Aorta (tissue), 5 donors: ENCODE results near the gene MAP3K5. TPM values are rescaled to one million over a fixed set of nuclear protein-coding genes. Genes with fewer than 3 reads are reported as not detected.

Experiments used
- ATAC-seq: fragments of 200-7000 bp; cut with Tn5 transposase; one replicate; pipeline ENCODE4 v1.9.1; 2022; ENCODE audit warnings: moderate library complexity; ENCODE audit not compliant: low FRiP score
- DNase-seq, 2 donors: peaks; one replicate each; pipeline ENCODE4 v3.0.0-alpha.2; 2020
- H3K27ac ChIP-seq, 2 donors: one replicate each; pipeline ENCODE4 v1.5.1; 2013; ENCODE audit warnings: low read length in 2 of 2, mild to moderate bottlenecking in 2 of 2, moderate library complexity in 2 of 2, control low read depth in 1 of 2, inconsistent platforms in 1 of 2, low read depth in 1 of 2
- H3K27me3 ChIP-seq, 2 donors: one replicate each; pipeline ENCODE4 v1.6.1; 2013; ENCODE audit warnings: control low read depth in 1 of 2, low read length in 1 of 2, mild to moderate bottlenecking in 1 of 2, moderate library complexity in 1 of 2; ENCODE audit not compliant: insufficient read depth in 2 of 2, control insufficient read depth in 1 of 2
- H3K36me3 ChIP-seq, 2 donors: one replicate each; pipeline ENCODE4 v1.6.1; 2013; ENCODE audit warnings: control low read depth in 1 of 2, low read length in 1 of 2, mild to moderate bottlenecking in 1 of 2; ENCODE audit not compliant: insufficient read depth in 2 of 2, control insufficient read depth in 1 of 2
- H3K4me1 ChIP-seq, 2 donors: one replicate each; pipeline ENCODE4 v1.6.1; 2013; ENCODE audit warnings: low read length in 2 of 2, control low read depth in 1 of 2, mild to moderate bottlenecking in 1 of 2, moderate library complexity in 1 of 2; ENCODE audit not compliant: insufficient read depth in 2 of 2, control insufficient read depth in 1 of 2
- H3K4me3 ChIP-seq, 2 donors: one replicate each; pipeline ENCODE4 v1.5.1; 2013; ENCODE audit warnings: low read length in 2 of 2, control low read depth in 1 of 2, mild to moderate bottlenecking in 1 of 2
- H3K9me3 ChIP-seq: one replicate; pipeline ENCODE4 v1.6.1; 2013; ENCODE audit warnings: mild to moderate bottlenecking, low read length; ENCODE audit not compliant: control insufficient read depth
- WGBS, 2 donors: extraction: QIAGEN DNeasy Blood & Tissue Kit; methylation state at CpG; one replicate each; pipeline ENCODE4 v1.1.7; 2013; 5-methylcytosine and 5-hydroxymethylcytosine counted together
- intact Hi-C, 2 donors: fragments of 100-400 bp; cut with DNase I; formaldehyde crosslinking; loops; one replicate each; pipeline versions ENCODE4 v1.14.2 to v1.15.0; 2022
- polyA plus RNA-seq, 2 donors: library from polyadenylated mRNA; stranded (reverse); fragments of 200-250 nt; gene quantifications; one replicate each; pipeline ENCODE4 v1.2.3, GENCODE V29; 2013
- total RNA-seq, 2 donors: library from RNA; stranded (reverse); fragmentation: NEBNext Ultra II Directional; extraction: Animal tissue kit (Norgen Biotek cat#: 25700); gene quantifications; one replicate each; pipeline ENCODE4 v1.2.1, GENCODE V29; 2021
- donor health status: healthy with polysubstance abuse.
- donor health status: Bipolar disorder and iron deficiency.
- donor health status: DM: no; HTN: no; CAD: no.
- donor health status: DM: no; HTN: no; CAD: no.
- donor health status: DM: yes; HTN: yes; CAD: no.

MAP3K5 gene
- total and polyA plus RNA-seq, 4 donors = 16.2 to 48.4 (median 35.7) TPM

GRCh38 chr6:136547336-136547735 is 244.9 kb downstream of the MAP3K5 start:
- Histone ChIP-seq H3K4me3 (no peak overlapping the region), H3K36me3 (no peaks in the 10 kb centered on the region), H3K9me3 (no peaks in the 10 kb centered on the region), H3K4me1 (peaks cover 0 to 2% of the 10 kb centered on the region in 2 donors), H3K27me3 (no peaks in the 10 kb centered on the region), H3K27ac (no peak overlapping the region)
- intact Hi-C loops = no loop called here
- DNase-seq = no peak
- WGBS, 2 donors = 33 to 37% methylated on average over 4 of the region's 4 CpGs
- ATAC-seq = no peak

- intact Hi-C loops = no loop called here
- Histone ChIP-seq H3K27ac (no peak overlapping the region), H3K9me3 (no peaks in the 10 kb centered on the region), H3K27me3 (no peaks in the 10 kb centered on the region), H3K4me1 (peaks cover 0 to 2% of the 10 kb centered on the region in 2 donors), H3K36me3 (no peaks in the 10 kb centered on the region), H3K4me3 (no peak overlapping the region)
- DNase-seq = no peak
- no peak for ATAC-seq
- 89 to 100% methylated on average over 1 of the region's 1 CpG for WGBS, 2 donors
Measured at GRCh38 chr6:136546331-136546730, 245.9 kb downstream of the MAP3K5 start.

GRCh38 chr6:136544326-136544725 is 248.0 kb downstream of the MAP3K5 start:
- intact Hi-C loops = no loop called here
- Histone ChIP-seq H3K4me3 (no peak overlapping the region), H3K36me3 (no peaks in the 10 kb centered on the region), H3K4me1 (no peaks in the 10 kb centered on the region), H3K9me3 (no peaks in the 10 kb centered on the region), H3K27me3 (no peaks in the 10 kb centered on the region), H3K27ac (no peak overlapping the region)
- no peak for DNase-seq
- no peak for ATAC-seq
- 65 to 69% methylated on average over 1 of the region's 1 CpG for WGBS, 2 donors

- intact Hi-C loops = no loop called here
- Histone ChIP-seq H3K27me3 (no peaks in the 10 kb centered on the region), H3K4me3 (no peak overlapping the region), H3K36me3 (no peaks in the 10 kb centered on the region), H3K9me3 (no peaks in the 10 kb centered on the region), H3K27ac (no peak overlapping the region), H3K4me1 (no peaks in the 10 kb centered on the region)
- DNase-seq = no peak
- WGBS, 2 donors = 94% methylated on average over 2 of the region's 2 CpGs
- ATAC-seq = no peak
Measured at GRCh38 chr6:136541395-136541794, 250.9 kb downstream of the MAP3K5 start.

GRCh38 chr6:136539967-136540652 is 252.2 kb downstream of the MAP3K5 start:
- intact Hi-C loops = no loop called here
- no peak overlapping the region for H3K27ac ChIP-seq
- no peaks in the 10 kb centered on the region for H3K4me1 ChIP-seq
- no peaks in the 10 kb centered on the region for H3K27me3 ChIP-seq
- no peak overlapping the region for H3K4me3 ChIP-seq
- H3K36me3 ChIP-seq = no peaks in the 10 kb centered on the region
- DNase-seq = no peak
- no peaks in the 10 kb centered on the region for H3K9me3 ChIP-seq
- WGBS, 2 donors = 77 to 82% methylated on average over 6 of the region's 6 CpGs
- ATAC-seq = no peak

- no peaks in the 10 kb centered on the region for H3K9me3 ChIP-seq
- DNase-seq (no peak), ATAC-seq (no peak)
- intact Hi-C loops = no loop called here
- no peak overlapping the region for H3K27ac ChIP-seq
- H3K4me1 ChIP-seq = no peaks in the 10 kb centered on the region
- no peaks in the 10 kb centered on the region for H3K27me3 ChIP-seq
- no peak overlapping the region for H3K4me3 ChIP-seq
- no peaks in the 10 kb centered on the region for H3K36me3 ChIP-seq
- WGBS, 2 donors = 91 to 93% methylated on average over 4 of the region's 4 CpGs
Measured at GRCh38 chr6:136538836-136539235, 253.4 kb downstream of the MAP3K5 start.

- no peaks in the 10 kb centered on the region for H3K9me3 ChIP-seq
- intact Hi-C loops = no loop called here
- no peaks in the 10 kb centered on the region for H3K27me3 ChIP-seq
- DNase-seq = no peak
- no peak for ATAC-seq
- no peaks in the 10 kb centered on the region for H3K36me3 ChIP-seq
- H3K4me3 ChIP-seq = no peak overlapping the region
- no peaks in the 10 kb centered on the region for H3K4me1 ChIP-seq
- H3K27ac ChIP-seq = no peak overlapping the region
- WGBS, 2 donors = 92 to 94% methylated on average over 8 of the region's 8 CpGs
Measured at GRCh38 chr6:136535880-136536650, 256.2 kb downstream of the MAP3K5 start.

- no peak for ATAC-seq
- Histone ChIP-seq H3K9me3 (no peaks in the 10 kb centered on the region), H3K4me1 (no peaks in the 10 kb centered on the region), H3K27me3 (no peaks in the 10 kb centered on the region), H3K27ac (no peak overlapping the region), H3K36me3 (no peaks in the 10 kb centered on the region), H3K4me3 (no peak overlapping the region)
- WGBS, 2 donors = 67 to 74% methylated on average over 5 of the region's 5 CpGs
- no peak for DNase-seq
- intact Hi-C loops = no loop called here
Measured at GRCh38 chr6:136535017-136535765, 257.1 kb downstream of the MAP3K5 start.
